Astrocyte (in vitro differentiated cells and primary cell): ENCODE measurements around the gene SQOR.

ENCODE experiments used
- CTCF ChIP-seq: IDR thresholded peaks from 2 replicates; pipeline ENCODE4 v1.5.1; 2011; ENCODE audit warnings: low read depth, mild to moderate bottlenecking, inconsistent platforms, low read length, moderate library complexity; ENCODE audit not compliant: insufficient read depth
- EZH2 ChIP-seq: IDR thresholded peaks from 2 replicates; pipeline ENCODE4 v1.6.1; 2012; ENCODE audit warnings: mild to moderate bottlenecking, low read length, inconsistent platforms; ENCODE audit not compliant: insufficient read depth

GRCh38 chr15:45657254-45657653, 22.4 kb downstream of the SQOR start:
- TF ChIP-seq CTCF: no peak
- no peak for TF ChIP-seq EZH2
